Astrocyte (in vitro differentiated cells and primary cell): ENCODE data around the gene MN1.

Experiments
- EZH2 ChIP-seq: IDR thresholded peaks from 2 replicates; pipeline ENCODE4 v1.6.1; 2012; ENCODE audit warnings: mild to moderate bottlenecking, low read length, inconsistent platforms; ENCODE audit not compliant: insufficient read depth
- TF ChIP-seq, protein P1 (sequence below): IDR thresholded peaks from 2 replicates; pipeline ENCODE4 v1.5.1; 2011; ENCODE audit warnings: low read depth, mild to moderate bottlenecking, inconsistent platforms, low read length, moderate library complexity; ENCODE audit not compliant: insufficient read depth

DNA sequence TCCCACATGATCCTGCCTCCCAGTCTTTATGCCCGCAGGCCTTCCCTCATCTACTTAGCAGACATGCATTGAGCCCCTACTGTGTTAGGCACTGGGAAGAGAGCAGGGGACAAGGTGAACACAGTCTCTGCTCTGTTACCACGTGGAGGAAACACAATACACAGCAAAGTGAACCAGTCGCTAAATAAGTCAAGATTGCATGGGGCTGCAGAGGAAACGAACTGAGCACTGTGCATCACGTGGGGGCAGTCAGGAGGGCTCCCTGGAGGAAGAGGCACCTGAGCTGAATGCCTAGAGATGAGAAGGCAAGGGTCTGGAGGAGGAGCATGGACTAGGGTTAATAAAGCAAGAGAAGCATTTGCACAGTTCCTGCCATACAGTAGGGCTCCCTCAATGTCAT lies 102.7 kb downstream of the MN1 start:
- TF ChIP-seq EZH2, result no peak
- TF ChIP-seq, protein P1, sequence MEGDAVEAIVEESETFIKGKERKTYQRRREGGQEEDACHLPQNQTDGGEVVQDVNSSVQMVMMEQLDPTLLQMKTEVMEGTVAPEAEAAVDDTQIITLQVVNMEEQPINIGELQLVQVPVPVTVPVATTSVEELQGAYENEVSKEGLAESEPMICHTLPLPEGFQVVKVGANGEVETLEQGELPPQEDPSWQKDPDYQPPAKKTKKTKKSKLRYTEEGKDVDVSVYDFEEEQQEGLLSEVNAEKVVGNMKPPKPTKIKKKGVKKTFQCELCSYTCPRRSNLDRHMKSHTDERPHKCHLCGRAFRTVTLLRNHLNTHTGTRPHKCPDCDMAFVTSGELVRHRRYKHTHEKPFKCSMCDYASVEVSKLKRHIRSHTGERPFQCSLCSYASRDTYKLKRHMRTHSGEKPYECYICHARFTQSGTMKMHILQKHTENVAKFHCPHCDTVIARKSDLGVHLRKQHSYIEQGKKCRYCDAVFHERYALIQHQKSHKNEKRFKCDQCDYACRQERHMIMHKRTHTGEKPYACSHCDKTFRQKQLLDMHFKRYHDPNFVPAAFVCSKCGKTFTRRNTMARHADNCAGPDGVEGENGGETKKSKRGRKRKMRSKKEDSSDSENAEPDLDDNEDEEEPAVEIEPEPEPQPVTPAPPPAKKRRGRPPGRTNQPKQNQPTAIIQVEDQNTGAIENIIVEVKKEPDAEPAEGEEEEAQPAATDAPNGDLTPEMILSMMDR, result no peak
